Smooth muscle cell (in vitro differentiated cells): ENCODE results near the gene FES. TPM values are rescaled to one million over a fixed set of nuclear protein-coding genes. Genes with fewer than 3 reads are reported as not detected.

Source experiments
- DNase-seq: peaks from one replicate; lab custom pipeline; 2025; ENCODE audit not compliant: unreplicated experiment; lab: John Stamatoyannopoulos, UW
- H2AFZ ChIP-seq: fragments of 200-600 bp; sonication (generic); 2 replicates; pipeline ENCODE4 v1.6.0; 2016; ENCODE audit warnings: antibody characterized with exemption, low read depth, mild to moderate bottlenecking
- H3F3A ChIP-seq: fragments of 200-600 bp; sonication (generic); 2 replicates; pipeline ENCODE4 v1.6.0; 2017; ENCODE audit warnings: antibody characterized with exemption, low read depth
- H3K27ac ChIP-seq: fragments of 200-600 bp; sonication (generic); 2 replicates; pipeline ENCODE4 v1.5.1; 2016; ENCODE audit warnings: low read depth, mild to moderate bottlenecking
- H3K27me3 ChIP-seq: fragments of 200-600 bp; sonication (generic); 2 replicates; pipeline ENCODE4 v1.6.1; 2016; ENCODE audit warnings: low read depth, mild to moderate bottlenecking
- H3K36me3 ChIP-seq: fragments of 200-600 bp; sonication (generic); 2 replicates; pipeline ENCODE4 v1.5.1; 2016; ENCODE audit warnings: low read depth
- H3K4me1 ChIP-seq: fragments of 200-600 bp; sonication (generic); 2 replicates; pipeline ENCODE4 v1.5.1; 2016; ENCODE audit warnings: low read depth
- H3K4me2 ChIP-seq: fragments of 200-600 bp; sonication (generic); 2 replicates; pipeline ENCODE4 v1.6.0; 2016; ENCODE audit warnings: mild to moderate bottlenecking
- H3K4me3 ChIP-seq: fragments of 200-600 bp; sonication (generic); 2 replicates; pipeline ENCODE4 v1.5.1; 2016; ENCODE audit warnings: mild to moderate bottlenecking
- H3K79me2 ChIP-seq: fragments of 200-600 bp; sonication (generic); 2 replicates; pipeline ENCODE4 v1.6.0; 2016; ENCODE audit warnings: low read depth, mild to moderate bottlenecking
- H3K9ac ChIP-seq: fragments of 200-600 bp; sonication (generic); 2 replicates; pipeline ENCODE4 v1.6.0; 2016; ENCODE audit warnings: low read depth
- H3K9me3 ChIP-seq: fragments of 200-600 bp; sonication (generic); replicated peaks from 2 replicates; pipeline ENCODE4 v1.5.1; 2016; ENCODE audit warnings: low read depth
- H4K20me1 ChIP-seq: fragments of 200-600 bp; sonication (generic); 2 replicates; pipeline ENCODE4 v1.6.0; 2016; ENCODE audit warnings: low read depth
- WGBS: methylation state at CpG from one replicate; pipeline ENCODE4 v1.1.7; 2016; ENCODE audit warnings: low lambda C conversion rate; 5-methylcytosine and 5-hydroxymethylcytosine counted together
- polyA plus RNA-seq: library from polyadenylated mRNA; unstranded; fragments of >200 nt; fragmentation: Nextera tagmentation; extraction: Ambion mirVana; gene quantifications from 2 replicates; pipeline ENCODE4 v1.2.1, GENCODE V29; 2016
- total RNA-seq: library from RNA; depleted of rRNA; stranded (reverse); fragments of >200 nt; gene quantifications from 2 replicates; pipeline ENCODE4 v1.2.3, GENCODE V29; 2014
- TF ChIP-seq, protein P1 (sequence below): fragments of 200-600 bp; sonication (generic); IDR thresholded peaks from 2 replicates; pipeline ENCODE4 v1.5.1; 2017; ENCODE audit warnings: borderline replicate concordance, mild to moderate bottlenecking, antibody characterized with exemption; ENCODE audit not compliant: insufficient read depth, poor library complexity, severe bottlenecking

Gene FES
- total and polyA plus RNA-seq, 2 experiments from 2014 or later: 4.9 to 6.2 TPM

DNA sequence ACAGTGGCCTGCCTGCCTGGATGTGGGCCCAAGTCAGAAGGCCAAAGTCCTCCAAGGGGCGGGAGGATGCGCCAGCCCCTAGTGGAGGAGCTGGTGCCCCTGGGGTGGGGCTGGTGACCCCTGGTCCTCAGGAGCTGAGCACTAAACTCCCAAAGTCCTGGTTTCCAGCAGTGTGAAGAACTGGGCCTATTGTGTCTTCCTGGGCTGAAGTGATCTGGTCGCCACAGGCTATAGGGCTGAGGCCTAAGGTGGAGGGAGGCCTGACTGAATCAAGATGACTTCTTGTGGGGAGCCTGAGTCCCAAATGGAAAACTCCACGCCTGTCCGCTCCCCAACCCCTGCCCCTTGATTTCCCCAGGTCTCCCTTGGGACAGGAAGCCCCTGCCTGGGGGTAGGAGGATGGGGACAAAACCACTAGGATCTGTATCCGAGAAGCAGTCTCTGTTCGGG is 753 bp upstream of the FES start:
- 72% methylated on average over 7 of the region's 7 CpGs for WGBS
- Histone ChIP-seq H3K4me1 (peaks cover 17% of the 10 kb centered on the region), H3K79me2 (no peaks in the 10 kb centered on the region), H2AFZ (peak overlapping the region; percentile 86), H3K4me3 (peak overlapping the region; percentile 54), H4K20me1 (no peaks in the 10 kb centered on the region), H3K4me2 (peak overlapping the region; percentile 89), H3K9ac (peak overlapping the region; percentile 69), H3K27me3 (no peaks in the 10 kb centered on the region), H3F3A (peaks cover 17% of the 10 kb centered on the region), H3K9me3 (no peaks in the 10 kb centered on the region), H3K27ac (peak overlapping the region; percentile 68), H3K36me3 (no peaks in the 10 kb centered on the region)
- TF ChIP-seq, protein P1, sequence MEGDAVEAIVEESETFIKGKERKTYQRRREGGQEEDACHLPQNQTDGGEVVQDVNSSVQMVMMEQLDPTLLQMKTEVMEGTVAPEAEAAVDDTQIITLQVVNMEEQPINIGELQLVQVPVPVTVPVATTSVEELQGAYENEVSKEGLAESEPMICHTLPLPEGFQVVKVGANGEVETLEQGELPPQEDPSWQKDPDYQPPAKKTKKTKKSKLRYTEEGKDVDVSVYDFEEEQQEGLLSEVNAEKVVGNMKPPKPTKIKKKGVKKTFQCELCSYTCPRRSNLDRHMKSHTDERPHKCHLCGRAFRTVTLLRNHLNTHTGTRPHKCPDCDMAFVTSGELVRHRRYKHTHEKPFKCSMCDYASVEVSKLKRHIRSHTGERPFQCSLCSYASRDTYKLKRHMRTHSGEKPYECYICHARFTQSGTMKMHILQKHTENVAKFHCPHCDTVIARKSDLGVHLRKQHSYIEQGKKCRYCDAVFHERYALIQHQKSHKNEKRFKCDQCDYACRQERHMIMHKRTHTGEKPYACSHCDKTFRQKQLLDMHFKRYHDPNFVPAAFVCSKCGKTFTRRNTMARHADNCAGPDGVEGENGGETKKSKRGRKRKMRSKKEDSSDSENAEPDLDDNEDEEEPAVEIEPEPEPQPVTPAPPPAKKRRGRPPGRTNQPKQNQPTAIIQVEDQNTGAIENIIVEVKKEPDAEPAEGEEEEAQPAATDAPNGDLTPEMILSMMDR: no peak
- no peak for DNase-seq

DNA sequence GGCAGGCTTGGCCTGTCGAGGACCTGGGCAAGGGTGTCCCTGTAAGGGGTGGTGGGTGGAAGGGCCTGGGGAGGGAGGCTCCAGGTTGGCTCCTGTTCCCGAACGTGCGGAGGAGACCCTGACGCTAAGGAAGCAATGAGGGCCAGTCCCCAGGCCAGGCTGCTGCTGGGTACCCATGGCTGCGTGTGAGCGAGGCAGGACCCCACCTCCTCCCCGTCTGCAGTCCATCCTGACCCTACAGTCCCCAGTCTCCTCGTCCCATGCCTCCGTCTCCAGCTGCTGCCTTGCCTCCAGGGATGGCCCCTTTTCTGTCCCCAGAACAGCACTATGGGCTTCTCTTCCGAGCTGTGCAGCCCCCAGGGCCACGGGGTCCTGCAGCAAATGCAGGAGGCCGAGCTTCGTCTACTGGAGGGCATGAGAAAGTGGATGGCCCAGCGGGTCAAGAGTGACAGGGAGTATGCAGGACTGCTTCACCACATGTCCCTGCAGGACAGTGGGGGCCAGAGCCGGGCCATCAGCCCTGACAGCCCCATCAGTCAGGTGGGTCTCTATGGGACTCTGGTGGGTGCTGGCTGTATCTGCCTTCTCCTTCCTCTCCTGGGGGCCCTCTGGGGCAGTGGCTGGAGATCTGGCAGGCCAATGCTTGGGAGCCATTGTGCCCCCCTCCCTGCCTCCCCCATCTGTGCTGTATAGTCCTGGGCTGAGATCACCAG is 571 bp downstream of the FES start:
- peaks cover 17% of the 10 kb centered on the region for H3F3A ChIP-seq
- H3K4me1 ChIP-seq: peaks cover 17% of the 10 kb centered on the region
- H3K27ac ChIP-seq: peak overlapping the region; percentile 68
- no peaks in the 10 kb centered on the region for H3K9me3 ChIP-seq
- H3K4me2 ChIP-seq: peak overlapping the region; percentile 89
- H3K36me3 ChIP-seq: no peaks in the 10 kb centered on the region
- no peaks in the 10 kb centered on the region for H3K79me2 ChIP-seq
- peak overlapping the region; percentile 54 for H3K4me3 ChIP-seq
- peak overlapping the region; percentile 86 for H2AFZ ChIP-seq
- H3K27me3 ChIP-seq: no peaks in the 10 kb centered on the region
- peak overlapping the region; percentile 69 for H3K9ac ChIP-seq
- TF ChIP-seq, protein P1: no peak
- no peak for DNase-seq
- no peaks in the 10 kb centered on the region for H4K20me1 ChIP-seq
- 63% methylated on average over 16 of the region's 16 CpGs for WGBS

DNA sequence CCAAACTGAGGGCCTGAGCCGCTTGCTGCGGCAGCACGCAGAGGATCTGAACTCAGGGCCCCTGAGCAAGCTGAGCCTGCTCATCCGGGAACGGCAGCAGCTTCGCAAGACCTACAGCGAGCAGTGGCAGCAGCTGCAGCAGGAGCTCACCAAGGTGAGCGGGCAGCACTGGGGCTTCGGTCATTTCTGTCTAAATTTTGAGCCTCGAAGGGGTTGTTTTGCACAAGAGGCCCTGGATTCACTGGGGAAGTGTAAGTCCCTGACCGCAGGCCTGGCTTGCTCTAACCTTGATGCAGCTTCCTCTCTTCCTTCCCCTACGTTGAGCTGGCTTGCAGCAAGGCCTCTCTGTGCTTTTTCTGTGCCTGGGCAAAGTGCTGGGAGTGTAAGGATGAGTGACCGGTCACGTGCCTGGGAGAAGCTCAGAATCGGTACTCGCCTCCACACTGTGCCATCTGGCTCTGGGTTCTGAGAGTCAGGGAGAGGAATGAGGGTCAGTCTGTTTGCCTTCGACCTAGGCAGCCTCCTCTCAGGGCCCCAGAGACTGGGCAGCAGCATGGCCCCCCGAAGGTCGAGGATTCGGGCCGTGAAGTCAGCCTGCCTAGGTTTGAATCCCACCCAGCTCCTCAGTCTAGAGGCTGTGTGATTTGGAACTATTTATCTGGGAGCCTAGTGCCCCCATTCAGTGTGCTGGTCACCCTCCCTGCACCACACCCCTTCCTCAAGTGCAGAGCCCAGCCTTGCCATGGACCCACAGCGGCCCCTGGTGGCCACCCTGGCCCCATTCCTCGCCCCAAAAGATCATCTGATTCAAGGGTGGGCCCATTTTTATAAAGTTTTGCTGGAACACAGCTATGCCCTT is 1.4 kb downstream of the FES start:
- H3K9ac ChIP-seq: no peak overlapping the region
- H3K4me2 ChIP-seq: peak overlapping the region; percentile 89
- no peaks in the 10 kb centered on the region for H4K20me1 ChIP-seq
- TF ChIP-seq, protein P1: peak; percentile 99
- no peaks in the 10 kb centered on the region for H3K27me3 ChIP-seq
- H3K36me3 ChIP-seq: no peaks in the 10 kb centered on the region
- H3K4me3 ChIP-seq: no peak overlapping the region
- 71% methylated on average over 23 of the region's 23 CpGs for WGBS
- H3F3A ChIP-seq: peaks cover 15% of the 10 kb centered on the region
- no peak overlapping the region for H2AFZ ChIP-seq
- H3K27ac ChIP-seq: no peak overlapping the region
- DNase-seq: peak; percentile 22
- H3K4me1 ChIP-seq: peaks cover 17% of the 10 kb centered on the region
- H3K79me2 ChIP-seq: no peaks in the 10 kb centered on the region
- H3K9me3 ChIP-seq: no peaks in the 10 kb centered on the region
